ENCODE results near the gene RPL4.

Gene RPL4

DNA sequence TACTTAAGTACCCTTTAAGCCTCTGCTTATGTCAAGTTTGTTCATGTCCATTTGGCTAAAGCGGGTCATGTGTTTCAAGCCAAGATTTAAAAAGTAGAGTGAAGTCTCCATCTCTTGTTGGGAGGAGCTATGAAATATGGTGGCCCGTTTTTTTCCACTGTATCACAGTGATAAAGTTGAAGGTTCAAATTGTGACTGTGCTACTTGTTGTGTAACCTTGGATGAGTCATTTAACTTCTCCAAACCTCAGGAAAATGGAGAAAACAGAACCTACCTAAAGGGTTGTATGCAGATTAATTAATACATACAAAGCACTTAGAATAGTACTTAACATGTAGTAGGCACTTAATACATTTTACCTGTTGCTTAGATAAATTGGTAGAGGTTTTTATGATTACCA lies 50.5 kb downstream of the RPL4 start:
- no peak for DNase-seq

DNA sequence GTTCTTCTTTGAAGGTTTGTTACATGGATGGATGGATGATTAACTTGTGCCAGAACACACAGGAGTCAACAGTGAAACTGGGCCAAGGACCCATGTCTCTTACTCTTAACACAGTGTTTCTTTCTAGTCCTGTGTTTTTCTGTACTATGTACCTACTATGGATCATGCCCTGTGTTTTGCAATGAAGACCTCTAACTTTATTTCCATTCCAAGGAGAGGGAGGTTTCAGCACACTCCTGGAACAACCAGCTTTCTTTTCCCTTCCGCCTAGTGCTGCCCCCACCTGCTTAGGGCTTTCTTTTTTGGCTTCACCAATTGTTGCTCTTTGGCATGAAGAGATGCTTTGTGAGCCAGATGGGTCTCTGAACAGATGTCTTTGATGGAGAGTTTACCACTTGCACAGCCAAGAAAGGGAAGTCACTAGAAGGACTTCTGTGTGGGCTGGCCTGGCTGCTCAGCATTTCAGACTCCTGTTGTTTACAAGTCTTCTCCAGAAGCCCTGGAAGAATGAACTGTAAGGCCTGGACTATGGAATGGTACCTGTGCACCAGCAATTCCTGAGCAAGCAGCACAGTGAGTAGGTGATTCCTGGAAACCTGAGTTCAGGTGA lies 51.6 kb downstream of the RPL4 start:
- DNase-seq, result no peak

DNA sequence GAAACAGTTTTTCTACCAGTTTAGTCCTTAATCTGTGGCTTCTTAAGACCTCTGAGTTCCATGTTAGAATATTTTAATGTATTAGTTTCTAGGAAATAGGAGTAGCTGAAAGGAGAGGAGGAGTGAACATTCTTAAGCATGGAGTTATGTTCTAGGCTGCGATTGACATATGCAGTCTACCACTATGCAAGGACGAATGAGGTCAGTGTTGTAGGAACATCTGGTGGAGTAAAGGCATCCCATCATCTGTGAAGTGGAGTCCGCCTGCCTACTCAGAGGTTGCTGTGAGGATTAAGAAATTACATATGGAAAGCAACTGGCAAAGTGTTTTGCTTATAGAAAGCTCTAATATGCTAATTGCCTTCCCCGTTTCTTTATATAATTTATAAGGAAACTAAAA lies 52.2 kb downstream of the RPL4 start:
- DNase-seq, result no peak

Measured in retina (tissue), 1 donor.